HG03175 (cell line): ENCODE measurements around the gene POLG.
A peak's percentile ranks its signal among the peaks of the same experiment; 100 is the strongest.

ENCODE experiments used
- ATAC-seq: cut with Tn5 transposase; IDR thresholded peaks from one replicate; pipeline ENCODE4 v1.9.1; 2021; ENCODE audit warnings: mild to moderate bottlenecking, moderate library complexity; ENCODE audit not compliant: unreplicated experiment

The POLG gene

GRCh38 chr15:89334510-89335297 lies at the start of gene POLG:
Gene POLG, minus strand, starts transcription at chr15:89334824. Its CDS starts 1,070 bp downstream, at chr15:89333754.
- peak; percentile 89 for ATAC-seq

- no peak for ATAC-seq
Observed at GRCh38 chr15:89384176-89384604, 49.6 kb upstream of the POLG start.

- ATAC-seq = no peak
Observed at GRCh38 chr15:89383365-89384175, 48.9 kb upstream of the POLG start.

- ATAC-seq = no peak
Observed at GRCh38 chr15:89381888-89382686, 47.5 kb upstream of the POLG start.

- no peak for ATAC-seq
Observed at GRCh38 chr15:89381331-89381730, 46.7 kb upstream of the POLG start.

- ATAC-seq = no peak
Observed at GRCh38 chr15:89379818-89380217, 45.2 kb upstream of the POLG start.

GRCh38 chr15:89379251-89379695 lies 44.6 kb upstream of the POLG start:
- ATAC-seq = no peak

GRCh38 chr15:89378296-89379151 lies 43.9 kb upstream of the POLG start:
- no peak for ATAC-seq

- no peak for ATAC-seq
Observed at GRCh38 chr15:89377842-89378295, 43.2 kb upstream of the POLG start.

GRCh38 chr15:89377024-89377841 lies 42.6 kb upstream of the POLG start:
- ATAC-seq = no peak

- no peak for ATAC-seq
Observed at GRCh38 chr15:89376388-89376787, 41.8 kb upstream of the POLG start.

GRCh38 chr15:89375093-89376005 lies 40.7 kb upstream of the POLG start:
- ATAC-seq = no peak

- no peak for ATAC-seq
Observed at GRCh38 chr15:89374086-89374981, 39.7 kb upstream of the POLG start.

- no peak for ATAC-seq
Observed at GRCh38 chr15:89372069-89372935, 37.7 kb upstream of the POLG start.

GRCh38 chr15:89371228-89372044 lies 36.8 kb upstream of the POLG start:
- ATAC-seq = no peak

GRCh38 chr15:89370978-89371227 lies 36.3 kb upstream of the POLG start:
- no peak for ATAC-seq
